ENCODE measurements around the gene PSME3IP1.
"Not testable (repeated sequence)": the region's sequence is repeated elsewhere in the genome, so short reads cannot be mapped to it uniquely, and the experiment has no call there.

The PSME3IP1 gene

DNA sequence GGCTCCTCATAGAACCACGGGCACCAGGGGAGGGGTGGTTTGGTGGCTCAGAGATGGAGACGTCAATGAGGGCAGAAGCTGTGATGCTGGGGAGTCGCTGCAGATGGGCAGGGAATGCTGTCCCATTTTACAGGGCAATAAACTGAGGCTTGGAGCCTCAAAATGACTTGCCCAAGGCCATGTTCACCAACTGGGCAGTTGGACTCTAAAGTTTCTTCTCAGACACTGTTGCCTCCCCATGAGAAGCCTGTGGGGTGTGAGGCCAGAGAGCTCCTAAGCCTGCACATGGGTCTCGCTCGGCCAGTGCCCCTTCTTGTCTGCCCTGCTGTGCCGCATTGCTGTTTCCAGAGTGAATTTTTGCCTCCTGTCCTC lies 54.9 kb downstream of the PSME3IP1 start:
- no peak overlapping the region for H3K4me3 ChIP-seq
- H3K27ac ChIP-seq, result peak overlapping the region in 5 of 21 experiments; percentile 4 to 65 (median 44)

DNA sequence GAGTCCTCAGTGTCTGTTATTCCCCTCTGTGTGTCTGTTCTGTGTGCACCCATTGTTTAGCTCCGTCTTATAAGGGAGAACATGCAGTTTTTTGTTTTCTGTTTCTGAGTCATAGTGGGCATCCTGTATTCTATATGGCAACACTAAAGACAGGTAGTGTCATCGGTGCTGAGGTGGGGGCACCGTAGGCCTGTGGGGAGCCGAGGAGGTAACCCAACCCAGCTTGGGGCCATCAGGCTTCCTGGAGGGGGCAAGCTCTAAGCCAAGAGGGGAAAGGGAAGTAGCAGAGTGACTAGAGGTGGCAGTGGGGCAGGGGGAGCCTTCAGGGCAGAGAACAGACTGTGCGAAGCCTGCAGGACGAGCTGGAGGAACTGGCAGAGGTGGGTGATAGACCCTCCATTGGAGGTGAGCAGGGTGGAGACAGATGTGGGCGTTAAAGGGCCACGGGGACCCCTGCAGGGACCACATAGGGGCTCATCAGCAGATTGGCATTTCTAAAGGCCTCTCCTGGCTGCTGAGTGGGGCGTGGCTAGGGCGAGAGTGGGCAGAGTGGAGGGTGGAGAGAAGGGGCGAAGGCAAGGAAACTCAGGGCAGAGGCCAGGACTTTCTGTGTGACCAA lies 57.0 kb downstream of the PSME3IP1 start:
- Histone ChIP-seq H3K4me3 (no peak overlapping the region), H3K27ac (peak overlapping the region in 7 of 21 experiments; percentile 27 to 83 (median 65))

DNA sequence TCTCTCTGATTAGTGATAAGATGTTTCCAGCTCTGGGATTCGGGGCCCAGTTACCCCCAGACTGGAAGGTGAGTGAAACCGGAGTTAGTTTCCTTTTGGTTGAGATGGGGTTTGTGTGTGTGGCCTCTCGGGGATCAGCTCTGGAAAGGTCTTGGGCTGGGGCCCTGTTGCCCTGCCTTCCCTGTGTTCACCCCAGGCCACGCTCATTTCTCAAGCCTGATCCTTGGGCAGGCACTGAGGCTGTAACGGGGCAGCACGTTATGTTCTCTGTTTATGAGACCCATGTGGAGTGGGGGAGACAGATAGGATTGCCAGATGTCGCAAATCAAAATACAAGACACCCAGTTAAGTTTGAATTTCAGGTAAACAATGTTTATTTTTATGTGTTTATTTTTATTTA lies 58.0 kb downstream of the PSME3IP1 start:
- Histone ChIP-seq H3K27ac (peak overlapping the region in 1 of 21 experiments; percentile 83), H3K4me3 (no peak overlapping the region)

DNA sequence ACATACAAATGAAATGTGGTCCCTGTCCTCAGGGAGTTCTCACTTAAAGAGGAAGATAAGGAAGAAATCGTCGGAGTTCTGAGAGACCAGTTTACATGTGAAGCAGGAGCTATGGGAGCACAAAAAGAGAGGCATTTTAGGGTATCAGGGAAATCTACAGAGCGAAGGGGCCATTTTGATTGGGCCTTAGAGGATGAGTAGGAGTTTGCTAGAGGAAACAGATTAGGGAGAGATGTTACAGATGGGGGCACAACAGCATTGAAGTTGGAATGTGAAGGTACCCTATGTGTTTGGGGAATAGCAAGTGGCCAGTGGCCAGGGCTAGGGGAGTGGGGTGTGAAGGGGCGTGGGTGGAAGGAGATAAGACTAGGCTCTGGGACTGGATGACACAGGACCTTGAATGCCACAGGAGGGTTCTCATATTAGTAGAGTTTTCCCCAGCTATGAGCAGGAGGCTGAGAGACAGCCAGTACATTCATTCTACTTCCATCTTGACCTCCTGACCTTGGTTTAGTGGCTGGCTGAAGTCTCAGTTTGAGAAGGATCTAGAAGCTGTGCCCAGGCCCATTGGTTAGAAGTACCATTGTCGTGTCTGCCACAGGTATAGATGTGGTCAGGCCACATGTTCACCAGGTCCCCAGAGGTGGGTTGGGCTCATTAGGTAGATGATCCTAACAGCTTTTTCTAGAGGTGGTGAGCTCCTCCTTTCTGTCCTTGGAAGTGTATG lies 58.6 kb downstream of the PSME3IP1 start:
- H3K27ac ChIP-seq, result peak overlapping the region in 2 of 21 experiments; percentile 34 to 83
- H3K4me3 ChIP-seq, result no peak overlapping the region

DNA sequence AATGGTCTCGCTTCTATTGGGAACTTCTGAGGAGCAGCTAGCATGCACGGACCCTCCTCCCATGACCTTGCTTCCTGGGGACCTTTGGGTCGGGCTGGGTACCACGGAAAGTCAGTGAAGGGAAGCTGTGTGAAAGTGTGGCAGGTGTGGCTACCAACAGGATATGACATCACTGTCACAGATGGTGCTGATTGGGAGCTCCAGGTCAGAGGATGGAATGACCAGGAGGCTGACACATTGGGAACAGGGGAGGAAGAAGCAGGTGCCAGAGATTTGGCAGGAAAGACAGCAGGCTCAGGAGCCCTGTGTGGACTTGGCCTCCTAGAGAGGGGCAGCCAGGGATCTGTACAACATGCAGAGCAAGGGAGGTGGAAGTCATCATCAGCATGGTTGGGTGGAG lies 59.4 kb downstream of the PSME3IP1 start:
- no peak overlapping the region for H3K4me3 ChIP-seq
- H3K27ac ChIP-seq, result no peak overlapping the region

DNA sequence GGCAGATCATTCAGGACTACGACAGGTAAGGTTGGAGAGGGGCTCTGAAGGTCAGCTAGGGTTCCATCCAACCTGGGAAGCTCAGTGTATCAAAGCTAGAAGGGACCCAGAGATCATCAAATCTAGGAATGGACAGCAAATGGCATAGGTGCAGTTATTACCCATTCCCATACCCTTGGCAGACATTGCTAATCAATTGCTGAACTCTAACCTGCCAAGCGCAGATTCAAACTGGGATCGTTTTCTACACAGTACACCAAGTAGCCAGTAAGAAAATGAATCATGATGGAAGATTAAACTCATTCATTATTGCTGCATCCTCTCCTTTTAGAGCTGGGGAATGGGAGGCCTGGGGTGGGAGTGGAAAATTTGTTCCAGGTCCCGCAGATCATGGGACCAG lies 59.9 kb downstream of the PSME3IP1 start:
- H3K27ac ChIP-seq, result no peak overlapping the region
- no peak overlapping the region for H3K4me3 ChIP-seq

DNA sequence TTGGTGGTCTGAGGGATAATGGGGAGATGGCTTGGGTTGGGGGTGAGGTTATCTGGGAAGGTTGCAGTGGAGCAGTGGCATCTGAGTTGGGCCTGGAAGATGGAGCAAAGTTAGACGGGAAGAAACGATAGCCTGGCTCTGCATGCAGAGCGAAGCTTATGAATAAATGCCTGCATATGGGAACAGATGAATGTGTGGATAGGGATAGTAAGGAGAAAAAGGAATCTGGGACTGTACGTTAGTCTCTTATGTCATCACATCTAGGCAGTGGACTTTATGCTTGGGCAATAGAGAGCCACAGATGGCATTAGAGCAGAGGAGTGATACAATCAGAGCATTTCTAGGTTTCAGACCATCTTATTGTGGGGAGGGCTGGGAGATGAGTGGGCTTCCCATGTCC lies 60.5 kb downstream of the PSME3IP1 start:
- no peak overlapping the region for H3K27ac ChIP-seq

DNA sequence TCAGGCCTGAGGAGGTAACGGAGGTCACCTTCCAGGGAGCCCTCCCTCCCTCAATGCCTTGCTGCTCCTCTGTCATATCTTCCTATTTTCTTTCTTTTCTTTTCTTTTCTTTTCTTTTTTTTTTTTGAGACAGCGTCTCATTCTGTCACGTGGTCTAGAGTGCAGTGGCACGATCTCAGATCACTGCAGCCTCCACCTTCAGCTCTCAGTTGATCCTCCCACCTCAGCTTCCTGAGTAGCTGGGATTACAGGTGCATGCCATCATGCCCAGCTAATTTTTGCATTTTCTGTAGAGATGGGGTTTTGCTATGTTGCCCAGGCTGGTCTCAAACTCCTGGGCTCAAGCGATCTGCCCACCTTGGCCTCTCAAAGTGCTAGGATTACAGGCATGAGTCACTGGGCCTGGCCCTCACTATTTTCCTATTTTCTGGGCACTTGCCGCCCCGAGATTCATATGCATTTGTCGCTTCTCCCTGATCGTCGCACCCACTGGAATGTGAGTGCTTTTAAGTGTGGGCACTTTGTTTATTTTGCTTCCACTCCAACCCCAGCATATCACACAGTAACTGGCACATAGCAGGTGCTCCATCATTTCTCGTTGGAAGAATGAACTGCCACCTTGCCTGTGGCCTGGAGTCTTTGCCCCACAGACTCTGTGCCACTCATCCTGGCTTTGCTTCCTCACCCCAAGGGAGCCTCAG lies 61.7 kb downstream of the PSME3IP1 start:
- no peak overlapping the region for H3K27ac ChIP-seq

More for the DNA sequence above, 60.5 kb downstream of the PSME3IP1 start:
- H3K4me3 ChIP-seq, result no peak overlapping the region

DNA sequence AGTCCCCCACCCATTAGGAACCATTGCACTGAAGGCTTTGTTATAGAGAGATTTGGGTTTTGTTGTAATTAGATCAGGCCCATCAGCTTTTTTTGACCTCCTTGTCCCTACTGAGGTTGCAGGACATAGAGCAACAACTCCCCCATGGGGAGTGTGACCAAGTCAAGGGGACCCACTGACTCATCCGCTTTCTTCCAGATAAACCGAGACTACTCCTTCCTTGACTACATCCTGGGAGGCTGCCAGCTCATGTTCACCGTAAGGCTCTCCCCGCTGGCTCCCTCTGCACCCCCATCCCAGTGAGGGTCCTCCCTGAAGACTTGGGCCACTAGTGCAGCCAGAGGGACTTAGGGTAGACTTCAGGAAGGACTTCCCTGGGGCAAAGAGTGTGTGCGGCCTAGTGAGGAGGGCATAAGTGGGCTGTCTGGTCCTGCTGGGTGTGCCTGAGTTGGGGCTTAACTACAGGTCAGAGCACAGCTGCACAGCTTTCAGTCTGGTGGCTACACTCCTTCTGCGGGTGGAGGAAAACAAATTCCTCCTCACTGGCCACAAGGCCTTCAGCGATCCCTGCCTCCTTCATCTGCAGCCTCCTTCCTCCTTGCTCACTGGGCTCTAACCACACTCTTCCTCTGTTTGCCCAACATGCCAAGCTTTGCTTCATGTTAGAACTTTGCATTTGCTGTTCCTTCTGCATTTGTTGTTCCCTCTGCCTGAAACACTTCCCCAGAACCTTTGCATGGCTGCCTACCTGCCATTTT lies 62.4 kb downstream of the PSME3IP1 start:
- H3K4me3 ChIP-seq, result no peak overlapping the region
- H3K27ac ChIP-seq, result no peak overlapping the region

More for the DNA sequence above, 61.7 kb downstream of the PSME3IP1 start:
- no peak overlapping the region for H3K4me3 ChIP-seq

DNA sequence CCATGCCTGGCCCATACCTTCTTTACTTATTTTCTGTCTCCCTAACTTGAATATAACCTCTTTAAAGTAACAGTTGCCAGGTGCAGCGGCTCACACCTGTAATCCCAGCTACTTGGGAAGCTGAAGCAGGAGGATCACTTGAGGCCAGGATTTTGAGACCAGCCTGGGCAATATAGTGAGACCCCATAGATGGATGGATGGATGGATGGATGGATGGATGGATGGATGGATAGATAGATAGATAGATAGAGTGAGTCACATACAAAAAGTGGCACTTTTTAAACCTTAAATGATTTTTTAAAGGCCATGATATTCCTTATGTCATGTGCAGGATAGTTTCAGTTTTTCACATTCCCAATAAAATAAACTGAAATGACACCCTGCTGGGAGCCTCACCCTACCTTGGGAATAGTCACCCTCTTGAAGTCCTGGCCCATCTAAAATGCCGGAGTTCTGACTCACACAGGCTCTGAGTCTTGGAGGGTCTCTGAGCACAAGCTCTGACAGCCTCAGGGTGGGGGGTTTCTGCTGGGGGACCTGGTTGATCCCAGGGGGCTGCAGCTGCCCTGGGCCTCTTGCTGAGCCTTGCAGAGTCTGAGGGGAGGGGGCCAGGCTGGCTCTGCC lies 67.3 kb downstream of the PSME3IP1 start:
- no peak overlapping the region for H3K27ac ChIP-seq

DNA sequence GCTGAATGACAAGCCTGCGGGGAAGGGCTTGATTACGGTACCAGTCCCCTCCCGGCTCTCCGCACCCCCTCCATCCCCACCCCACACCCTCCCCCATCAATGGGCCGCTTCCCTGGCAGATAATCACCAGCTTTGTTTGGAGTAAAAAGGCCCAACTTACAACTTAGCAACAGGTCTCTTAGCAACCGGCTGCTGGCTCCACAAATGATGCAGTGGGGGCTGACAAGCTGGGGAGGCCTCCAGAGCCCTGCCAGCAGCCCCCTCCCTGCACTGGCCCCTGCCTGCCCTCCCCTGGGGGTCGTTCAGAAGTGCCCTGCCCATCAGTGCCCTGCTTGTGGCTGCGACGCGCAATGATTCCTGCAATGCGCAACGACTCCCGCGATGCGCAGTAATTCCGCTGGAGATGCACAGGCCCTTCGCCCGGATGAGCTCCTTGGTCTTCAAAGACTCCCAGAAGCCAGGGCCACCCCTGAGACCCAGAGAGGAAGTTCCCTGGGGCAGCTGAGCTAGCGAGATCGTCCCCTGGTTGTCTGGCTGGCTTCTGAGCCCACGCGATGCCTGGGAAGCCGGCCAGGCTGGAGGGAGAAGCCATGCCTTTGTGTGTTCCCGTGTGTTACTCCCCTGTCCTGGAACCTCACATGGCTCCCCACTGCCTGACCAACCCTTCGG lies 70.2 kb downstream of the PSME3IP1 start:
- H3K27ac ChIP-seq, result peak overlapping the region in 1 of 21 experiments; percentile 35
- no peak overlapping the region for H3K4me3 ChIP-seq

More for the DNA sequence above, 67.3 kb downstream of the PSME3IP1 start:
- H3K4me3 ChIP-seq, result no peak overlapping the region

DNA sequence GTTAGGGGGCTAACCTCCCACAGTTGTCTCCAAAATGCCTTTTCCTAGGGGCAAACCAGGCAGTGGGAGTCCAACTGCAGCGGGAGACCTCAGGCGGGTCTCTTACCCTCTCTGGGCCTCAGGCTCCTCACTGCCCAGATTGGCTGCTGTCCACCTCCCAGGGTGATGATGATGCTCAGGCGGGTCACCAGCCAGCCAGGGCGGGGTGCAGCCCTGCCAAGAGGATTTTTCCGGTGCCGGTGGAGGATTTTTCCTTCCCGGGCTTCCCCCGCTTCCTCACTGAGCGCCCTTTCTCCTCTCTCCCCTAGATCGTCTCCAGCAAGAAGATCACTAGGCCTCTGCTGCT lies 70.7 kb downstream of the PSME3IP1 start:
- H3K4me3 ChIP-seq, result no peak overlapping the region
- H3K27ac ChIP-seq, result no peak overlapping the region

DNA sequence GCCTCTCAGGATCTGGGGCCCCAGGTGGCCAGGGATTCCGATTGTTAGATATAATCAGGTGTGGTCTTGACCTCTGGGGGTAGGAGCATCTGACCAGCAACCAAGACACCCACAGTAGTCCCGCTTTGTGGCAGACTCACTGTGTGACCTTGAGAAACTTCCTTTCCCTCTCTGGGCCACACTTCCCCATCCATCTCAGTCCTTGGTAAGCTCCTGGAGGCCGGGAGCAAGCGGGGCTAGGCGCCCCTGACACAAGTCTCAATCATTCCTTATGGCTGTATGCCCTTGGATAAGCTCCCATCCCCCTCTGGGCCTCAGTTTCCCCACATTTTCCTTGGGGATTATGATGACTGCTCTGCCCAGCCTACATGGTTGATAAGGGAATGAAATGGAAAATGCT lies 72.2 kb downstream of the PSME3IP1 start:
- Histone ChIP-seq H3K27ac (no peak overlapping the region), H3K4me3 (no peak overlapping the region)

DNA sequence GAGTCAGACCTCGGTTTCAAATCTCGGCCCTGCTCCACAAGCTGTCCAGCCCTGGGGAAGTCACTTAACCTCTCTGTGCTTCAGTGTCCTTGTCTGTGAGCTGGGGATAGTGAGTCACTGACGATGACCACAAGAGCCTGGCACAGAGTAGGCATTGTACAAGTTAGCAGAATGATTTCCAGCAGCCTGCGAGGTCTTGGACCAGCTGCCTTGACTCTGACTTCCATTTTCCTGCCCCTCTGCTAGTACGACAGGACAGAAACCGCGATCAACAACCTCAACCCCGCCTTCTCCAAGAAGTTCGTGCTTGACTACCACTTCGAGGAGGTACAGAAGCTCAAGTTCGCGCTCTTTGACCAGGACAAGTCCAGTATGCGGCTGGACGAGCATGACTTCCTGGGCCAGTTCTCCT lies 72.8 kb downstream of the PSME3IP1 start:
- H3K4me3 ChIP-seq, result no peak overlapping the region
- peak overlapping the region in 1 of 21 experiments; percentile 11 for H3K27ac ChIP-seq

DNA sequence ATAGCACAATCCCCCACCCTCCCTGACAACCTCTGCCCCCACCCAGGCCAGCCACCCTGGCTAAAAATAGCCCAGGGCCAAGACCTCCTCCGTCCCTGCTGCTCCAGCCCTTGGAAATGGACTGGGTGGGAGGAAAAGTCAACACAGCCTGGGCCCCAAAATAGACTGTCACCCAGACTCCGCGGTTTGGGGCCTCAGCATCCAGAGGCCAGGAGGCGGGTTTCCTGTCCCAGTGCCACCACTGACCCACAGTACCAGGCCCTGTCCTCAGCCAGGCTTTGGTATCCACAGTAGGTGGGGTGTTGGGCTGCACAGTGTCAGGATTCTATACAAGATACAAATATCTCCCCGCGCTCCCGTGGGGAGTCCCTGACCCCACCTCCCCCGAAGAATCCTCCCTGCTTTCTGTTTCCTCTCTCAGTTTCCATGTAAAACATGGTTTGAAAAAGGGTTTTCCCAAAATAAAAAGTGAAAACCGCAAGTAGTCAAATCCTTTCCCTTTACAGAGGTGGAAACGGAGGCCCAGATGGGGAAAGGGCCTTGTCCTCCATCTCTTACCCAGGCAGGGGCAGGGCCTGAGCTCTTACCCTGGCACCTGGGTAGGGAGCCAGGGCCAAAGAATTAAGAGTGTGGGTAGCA lies 73.3 kb downstream of the PSME3IP1 start:
- Histone ChIP-seq H3K27ac (peak overlapping the region in 1 of 21 experiments; percentile 11), H3K4me3 (no peak overlapping the region)

DNA sequence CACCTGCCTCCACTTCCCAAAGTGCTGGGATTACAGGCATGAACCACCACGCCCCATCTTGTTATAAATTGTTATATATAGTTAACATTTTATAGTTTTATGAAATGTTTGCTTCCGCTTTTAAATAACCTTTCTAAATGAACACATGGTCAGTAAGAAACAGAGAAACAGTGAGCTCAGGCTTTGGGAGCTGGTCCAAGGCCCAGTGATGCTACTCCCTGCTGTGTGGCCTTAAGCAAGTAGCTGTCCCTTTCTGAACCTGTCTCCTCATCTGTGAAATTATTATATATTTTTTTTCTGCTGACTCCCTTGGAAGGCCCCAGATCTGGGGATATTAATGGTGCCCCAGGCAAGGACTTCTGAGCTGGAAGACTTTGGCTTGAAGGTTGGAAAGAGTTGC lies 74.4 kb downstream of the PSME3IP1 start:
- no peak overlapping the region for H3K27ac ChIP-seq
- no peak overlapping the region for H3K4me3 ChIP-seq

DNA sequence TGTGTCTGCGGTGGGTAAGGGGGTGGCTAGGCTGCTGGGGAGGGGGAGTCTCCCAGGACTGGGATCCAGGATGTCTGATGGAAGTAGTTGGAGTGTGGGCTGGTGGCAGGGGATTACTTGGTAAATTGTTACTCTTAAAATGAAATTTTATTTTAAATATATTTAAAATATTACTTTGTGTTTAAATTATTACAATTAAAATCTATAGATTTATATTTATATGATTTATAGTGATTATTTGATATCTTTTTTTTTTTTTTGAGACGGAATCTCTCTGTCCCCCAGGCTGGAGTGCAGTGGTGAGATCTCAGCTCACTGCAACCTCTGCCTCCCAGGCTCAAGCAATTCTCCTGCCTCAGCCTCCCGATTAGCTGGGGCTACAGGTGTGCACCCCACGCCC lies 74.9 kb downstream of the PSME3IP1 start:
- no peak overlapping the region for H3K27ac ChIP-seq
- H3K4me3 ChIP-seq, result no peak overlapping the region

DNA sequence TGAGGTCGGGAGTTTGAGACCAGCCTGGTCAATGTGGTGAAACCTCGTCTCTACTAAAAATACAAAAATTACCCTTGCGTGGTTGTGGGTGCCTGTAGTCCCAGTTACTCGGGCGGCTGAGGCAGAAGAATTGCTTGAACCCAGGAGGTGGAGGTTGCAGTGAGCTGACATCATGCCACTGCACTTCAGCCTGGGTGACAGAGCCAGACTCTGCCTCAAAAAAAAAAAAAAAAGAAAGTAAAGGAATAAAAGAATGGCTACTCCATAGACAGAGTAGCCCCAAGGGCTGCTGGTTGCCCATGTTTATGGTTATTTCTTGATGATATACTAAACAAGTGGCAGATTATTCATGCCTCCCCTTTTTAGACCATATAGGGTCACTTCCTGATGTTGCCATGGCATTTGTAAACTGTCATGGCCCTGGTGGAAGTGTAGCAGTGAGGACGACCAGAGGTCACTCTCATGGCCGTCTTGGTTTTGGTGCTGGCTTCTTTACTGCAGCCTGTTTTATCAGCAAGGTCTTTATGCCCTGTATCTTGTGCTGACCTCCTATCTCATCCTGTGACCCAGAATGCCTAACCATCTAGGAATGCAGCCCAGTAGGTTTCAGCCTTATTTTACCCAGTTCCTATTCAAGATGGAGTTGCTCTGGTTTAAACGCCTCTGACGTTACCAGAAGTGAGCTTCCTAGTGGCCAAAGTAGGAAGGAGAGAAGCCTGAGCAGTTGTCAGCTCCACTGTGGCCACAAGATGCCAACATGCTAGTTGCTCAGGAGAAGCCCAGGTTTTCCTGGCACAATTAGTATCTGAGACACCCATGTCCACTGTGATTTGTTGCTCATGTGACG lies 76.4 kb downstream of the PSME3IP1 start:
- not testable (repeated sequence) for H3K27ac ChIP-seq, H3K4me3 ChIP-seq
